ENCODE measurements around the gene MARCOL.
"Not testable (repeated sequence)": the region's sequence is repeated elsewhere in the genome, so short reads cannot be mapped to it uniquely, and the experiment has no call there.

MARCOL gene

DNA sequence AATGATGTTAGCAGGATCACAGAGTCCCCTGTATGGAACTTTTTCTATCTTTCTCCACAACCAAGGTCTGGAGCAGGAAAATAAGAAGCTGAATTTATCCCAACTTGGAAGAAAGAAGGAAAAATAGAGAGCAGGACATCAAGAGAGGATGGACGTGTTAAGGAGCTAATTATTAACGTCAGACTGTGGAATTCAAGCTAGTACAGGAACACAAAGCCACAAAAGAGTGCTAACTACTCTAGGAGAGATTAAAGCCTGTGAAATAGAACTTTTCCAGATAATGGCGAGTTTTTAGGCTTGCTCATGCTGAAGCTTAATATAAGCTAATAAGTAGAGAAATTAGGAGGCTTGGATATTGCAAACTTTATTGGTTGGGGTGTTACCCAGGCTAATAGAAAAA, 29.6 kb downstream of the MARCOL start:
- no peak for DNase-seq (ENCODE audit: low spot score)

DNA sequence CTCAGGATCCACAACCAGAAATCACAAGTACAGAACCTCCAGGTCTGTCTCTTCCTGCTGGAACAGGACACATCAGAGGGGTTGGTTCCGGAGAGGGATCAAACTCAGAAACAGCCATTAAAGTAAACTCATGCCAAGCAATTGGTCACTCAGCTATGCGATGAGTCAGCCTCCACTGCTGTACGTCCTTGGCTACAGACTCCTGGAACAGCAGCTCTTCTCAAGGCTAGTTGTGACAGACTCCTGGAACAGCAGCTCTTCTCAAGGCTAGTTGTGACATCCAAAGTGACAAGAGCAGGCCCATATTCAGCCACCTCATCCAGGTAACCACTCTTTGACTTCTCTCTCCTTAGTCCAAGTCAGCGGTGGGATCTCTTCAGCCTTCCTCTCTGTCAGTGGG, 30.2 kb downstream of the MARCOL start, which contains the start of gene SPINK13:
Gene SPINK13 (plus strand): TSS at position 229 of the 400 bp plus-strand sequence. CDS start 1,279 bp downstream, outside the sequence.
- DNase-seq (ENCODE audit: low spot score), result peak; percentile 35

DNA sequence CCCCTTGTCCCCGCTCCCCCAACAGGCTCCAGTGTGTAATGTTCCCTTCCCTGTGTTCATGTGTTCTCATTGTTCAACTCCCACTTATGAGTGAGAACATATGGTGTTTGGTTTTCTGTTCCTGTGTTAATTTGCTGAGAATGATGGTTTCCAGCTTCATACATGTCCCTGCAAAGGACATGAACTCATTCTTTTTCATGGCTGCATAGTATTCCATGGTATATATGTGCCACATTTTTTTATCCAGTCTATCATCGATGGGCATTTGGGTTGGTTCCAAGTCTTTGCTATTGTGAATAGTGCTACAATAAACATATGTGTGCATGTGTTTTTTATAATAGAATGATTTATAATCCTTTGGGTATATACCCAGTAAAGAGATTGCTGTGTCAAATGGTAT, 36.8 kb downstream of the MARCOL start:
- not testable (repeated sequence) for DNase-seq (ENCODE audit: low spot score)

DNA sequence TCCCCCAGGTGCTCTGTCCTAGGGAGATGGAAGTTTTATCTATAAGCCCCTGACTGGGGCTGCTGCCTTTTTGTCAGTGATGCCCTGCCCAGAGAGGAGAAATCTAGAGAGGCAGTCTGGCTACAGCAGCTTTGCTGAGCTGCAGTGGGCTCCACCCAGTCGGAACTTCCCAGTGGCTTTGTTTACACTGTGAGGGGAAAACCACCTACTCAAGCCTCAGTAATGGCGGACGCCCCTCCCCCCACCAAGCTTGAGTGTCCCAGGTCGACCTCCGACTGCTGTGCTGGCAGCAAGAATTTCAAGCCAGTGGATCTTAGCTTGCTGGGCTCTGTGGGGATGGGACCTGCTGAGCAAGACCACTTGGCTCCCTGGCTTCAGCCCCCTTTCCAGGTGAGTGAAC, 42.6 kb downstream of the MARCOL start:
- DNase-seq (ENCODE audit: low spot score), result not testable (repeated sequence)

DNA sequence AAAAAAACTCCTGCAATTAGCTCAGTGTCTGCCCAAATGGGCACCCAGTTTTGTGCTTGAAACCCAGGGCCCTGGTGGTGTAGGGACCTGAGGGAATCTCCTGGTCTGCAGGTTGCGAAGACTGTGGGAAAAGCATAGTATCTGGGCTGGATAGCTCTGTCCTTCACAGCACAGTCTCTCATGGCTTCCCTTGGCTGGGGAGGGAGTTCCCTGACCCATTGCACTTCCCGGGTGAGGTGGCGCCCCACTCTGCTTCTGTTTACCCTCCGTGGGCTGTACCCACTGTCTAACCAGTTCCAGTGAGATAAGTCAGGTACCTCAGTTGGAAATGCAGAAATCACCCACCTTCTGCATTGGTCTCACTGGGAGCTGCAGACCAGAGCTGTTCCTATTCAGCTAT, 43.0 kb downstream of the MARCOL start:
- not testable (repeated sequence) for DNase-seq (ENCODE audit: low spot score)

DNA sequence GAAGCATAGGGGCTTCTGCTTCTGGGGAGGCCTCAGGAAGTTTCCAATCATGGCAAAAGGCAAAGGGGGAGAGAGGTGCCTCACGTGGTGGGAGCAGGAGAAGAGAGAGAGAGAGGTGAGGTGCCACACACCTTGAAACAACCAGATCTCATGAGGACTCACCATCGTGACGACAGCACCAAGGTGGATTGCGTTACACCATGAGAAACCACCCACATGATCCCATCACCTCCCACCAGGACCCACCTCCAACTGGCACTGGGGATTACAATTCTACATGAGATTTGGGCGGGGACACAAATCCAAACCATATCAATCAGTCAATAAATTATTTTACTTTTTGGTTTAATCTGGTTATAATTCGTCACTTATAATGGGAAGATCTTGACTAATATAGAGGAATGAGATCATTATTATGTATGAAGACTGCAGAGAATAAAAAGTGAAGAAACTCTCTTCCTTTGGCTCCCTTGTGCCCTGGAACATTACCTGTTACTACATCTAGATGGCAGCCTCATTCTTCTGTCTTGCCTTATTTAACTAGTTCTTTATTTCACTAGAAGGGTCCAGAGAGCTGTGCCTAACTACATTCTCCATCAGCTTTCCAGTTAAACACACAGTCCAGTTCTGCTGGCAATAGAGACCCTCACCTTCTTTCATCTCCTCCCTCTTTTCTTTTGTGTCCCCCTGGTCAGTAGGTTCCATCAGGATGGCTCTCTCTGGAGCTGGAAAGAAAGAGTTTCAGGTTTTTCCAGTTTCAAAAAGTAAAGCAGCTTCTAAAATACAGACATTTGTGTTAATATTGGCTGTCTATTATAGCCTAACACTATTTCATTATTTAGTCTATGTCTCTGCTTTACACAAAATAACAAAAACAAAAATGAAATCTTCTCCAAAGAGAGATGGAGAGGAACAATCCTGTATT, 52.2 kb downstream of the MARCOL start:
- peak; percentile 4 for DNase-seq (ENCODE audit: low spot score)
